Kidney glomerular epithelial cell (primary cell): Measurements from ENCODE around the gene SCGB2B2.
"Not testable (repeated sequence)": the region's sequence is repeated elsewhere in the genome, so short reads cannot be mapped to it uniquely, and the experiment has no call there.

Experiments
- DNase-seq: peaks from one replicate; lab custom pipeline; 2025; lab: John Stamatoyannopoulos, UW

The SCGB2B2 gene, protein sequence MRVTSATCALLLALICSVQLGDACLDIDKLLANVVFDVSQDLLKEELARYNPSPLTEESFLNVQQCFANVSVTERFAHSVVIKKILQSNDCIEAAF

DNA sequence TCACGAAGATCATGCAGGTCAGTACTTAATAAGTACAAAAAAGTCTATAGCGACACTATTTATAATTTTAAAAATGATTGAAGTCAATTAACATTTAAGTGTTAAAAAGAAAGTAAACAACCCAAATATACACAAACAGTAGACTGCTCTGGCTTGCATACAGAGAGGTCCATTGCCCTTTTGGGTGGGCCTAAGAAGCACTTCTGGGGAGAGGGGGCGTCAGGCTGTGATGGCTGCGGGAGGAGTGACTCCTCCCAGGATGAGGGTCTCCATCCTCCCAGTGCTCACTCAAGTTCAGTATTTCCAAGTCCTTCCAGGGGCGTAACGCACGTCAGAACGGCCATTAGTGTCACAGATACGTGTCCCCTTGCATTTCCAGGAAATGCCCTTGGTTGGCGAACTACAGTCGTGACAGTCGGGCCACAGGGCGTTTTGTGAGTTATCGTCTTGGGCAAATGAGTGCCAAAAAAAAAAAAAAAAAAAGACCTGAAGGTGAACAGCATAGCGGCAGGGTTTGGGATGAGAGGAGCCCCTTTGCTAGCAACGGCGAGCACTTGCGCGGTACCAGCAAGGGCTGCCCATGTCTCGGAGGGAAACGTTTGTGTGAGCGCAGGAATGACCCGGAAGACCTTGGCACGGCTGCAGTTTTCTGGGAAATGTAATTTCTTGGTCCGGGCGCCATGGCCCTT lies at the start of gene SCGB2B2:
SCGB2B2 (minus strand) TSS at position 463 of the 689 bp plus-strand sequence. CDS start 82,596 bp downstream, outside the sequence.
- DNase-seq: peak; percentile 88

DNA sequence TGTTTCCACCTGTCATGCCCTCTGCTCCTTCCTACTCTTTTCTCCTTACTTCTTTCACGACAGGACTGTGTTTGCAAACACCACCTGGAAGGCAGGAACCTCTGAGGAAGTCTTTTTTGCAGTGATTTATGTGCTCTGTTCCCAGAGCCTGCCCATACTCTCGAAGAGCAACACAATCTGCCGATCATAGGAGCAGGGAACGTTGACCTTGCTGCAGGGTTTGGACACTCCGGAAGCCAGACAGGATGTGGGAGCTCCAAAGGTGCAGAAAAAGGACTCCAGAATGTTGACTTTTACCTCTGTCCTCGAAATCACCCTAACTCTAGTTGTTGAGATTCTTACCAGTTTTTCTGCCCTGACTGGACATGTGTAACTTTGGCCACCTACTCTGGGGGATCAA lies 48.4 kb upstream of the SCGB2B2 start:
- DNase-seq: no peak

DNA sequence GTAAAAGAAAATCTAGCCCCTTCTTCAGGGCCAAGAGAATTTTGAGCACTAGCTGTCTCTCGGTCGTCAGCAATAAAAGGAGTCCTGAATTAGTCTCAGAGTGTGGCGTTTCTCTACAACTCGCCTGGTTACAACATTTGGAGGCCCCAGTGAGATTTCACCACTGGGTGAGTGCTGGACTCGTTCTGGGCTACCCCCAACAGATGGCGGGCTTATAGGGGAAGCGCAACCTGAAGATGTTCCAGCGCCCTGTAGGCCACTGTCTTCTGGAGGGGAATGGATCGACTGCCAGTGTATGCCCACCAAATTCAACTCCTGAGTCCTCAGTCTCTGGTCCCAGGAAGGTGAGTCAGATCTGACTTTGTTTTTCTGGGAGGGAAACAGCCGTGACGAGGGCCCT lies 45.4 kb upstream of the SCGB2B2 start:
- DNase-seq: no peak

DNA sequence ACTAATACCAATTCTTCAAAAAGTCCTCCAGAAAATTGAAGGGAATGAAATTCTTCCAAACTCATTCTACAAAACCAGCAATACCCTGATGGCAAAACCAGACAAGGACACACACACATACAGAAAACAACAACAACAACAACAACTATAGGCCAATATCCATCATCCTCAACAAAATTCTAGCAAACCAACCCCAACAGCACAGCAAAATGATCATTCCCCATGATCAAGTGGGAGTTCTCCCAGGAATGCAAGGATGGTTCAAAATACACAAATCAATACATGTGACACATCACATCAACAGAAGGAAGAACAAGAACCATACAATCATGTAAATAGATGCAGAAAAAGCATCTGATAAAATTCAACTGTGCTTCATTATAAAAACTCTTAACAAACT lies 38.4 kb upstream of the SCGB2B2 start:
- DNase-seq: no peak

DNA sequence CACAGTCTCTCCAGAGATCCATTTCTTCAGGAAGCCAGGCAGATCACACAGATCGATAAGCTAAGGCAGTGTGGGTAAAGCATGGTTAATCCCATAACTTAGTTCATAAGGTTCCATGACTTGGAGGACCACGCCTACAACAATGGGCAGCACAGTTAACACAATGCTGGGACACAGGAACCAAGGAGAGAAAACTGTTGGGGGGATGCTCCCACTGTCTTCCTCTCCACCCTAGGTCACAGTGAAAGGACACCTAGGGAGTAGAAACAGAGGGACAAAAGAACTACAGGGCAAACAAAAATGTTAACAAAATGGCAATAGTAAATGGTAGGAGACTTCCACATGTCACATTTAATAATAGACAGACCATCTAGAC lies 36.3 kb upstream of the SCGB2B2 start:
- no peak for DNase-seq

DNA sequence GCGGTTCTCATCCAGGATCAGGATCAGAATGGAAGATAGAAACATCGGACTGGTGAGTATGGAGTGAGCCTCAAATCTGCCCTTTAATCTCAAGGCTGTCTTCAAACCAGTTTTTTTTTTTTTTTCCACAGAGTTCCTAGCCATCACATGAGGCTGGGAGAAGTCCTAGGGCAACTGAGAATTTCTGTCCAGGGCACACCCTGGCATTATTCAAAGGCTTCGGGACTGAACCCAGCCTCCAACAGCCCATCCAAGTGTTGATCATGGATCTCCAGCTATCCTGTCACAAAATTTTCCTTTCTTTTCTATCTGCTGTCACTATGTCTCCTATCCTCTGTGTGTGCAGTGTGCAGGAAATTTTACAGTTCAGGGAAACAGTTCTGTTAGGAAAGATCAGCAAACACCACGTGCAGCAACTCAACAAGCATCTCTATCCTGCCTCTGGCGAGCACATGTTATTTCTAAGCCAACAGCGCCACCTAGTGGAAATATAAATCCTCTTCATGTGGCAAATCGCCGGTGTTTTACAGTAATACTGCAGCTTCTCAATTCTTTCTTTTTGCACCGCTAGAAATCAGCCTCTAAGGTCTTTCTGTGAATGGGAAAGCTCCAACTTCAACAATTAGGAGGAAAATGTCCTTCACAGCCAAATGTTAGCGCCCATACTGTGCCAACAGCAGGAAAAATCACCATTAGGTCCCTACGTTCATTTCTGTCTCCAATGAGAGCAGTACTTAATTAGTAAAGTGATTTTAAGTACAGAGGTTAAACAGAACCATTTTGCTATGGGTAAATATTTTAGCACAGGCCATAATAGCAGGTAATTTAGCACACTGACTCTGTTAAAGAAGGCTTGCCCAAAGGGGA lies 35.7 kb upstream of the SCGB2B2 start:
- peak; percentile 77 for DNase-seq

DNA sequence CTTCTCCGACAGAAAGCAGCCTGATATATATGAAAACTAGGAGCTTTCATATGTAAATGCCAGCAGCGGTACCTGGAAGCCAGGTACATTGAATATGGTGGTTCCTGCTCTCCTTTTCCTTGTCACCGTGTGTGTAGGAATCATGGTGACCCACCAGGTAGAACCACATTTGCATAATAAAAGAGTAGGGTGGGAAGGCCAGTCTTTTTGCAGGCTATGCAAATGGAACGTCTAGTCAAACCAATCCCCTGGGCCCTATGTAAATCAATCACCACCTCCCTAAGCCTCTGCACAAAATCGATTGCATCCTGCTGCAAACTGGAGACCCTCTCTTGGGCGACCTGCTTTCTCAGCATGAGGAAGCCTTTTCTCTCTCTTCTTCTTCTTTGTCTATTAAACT lies 34.9 kb upstream of the SCGB2B2 start:
- no peak for DNase-seq

DNA sequence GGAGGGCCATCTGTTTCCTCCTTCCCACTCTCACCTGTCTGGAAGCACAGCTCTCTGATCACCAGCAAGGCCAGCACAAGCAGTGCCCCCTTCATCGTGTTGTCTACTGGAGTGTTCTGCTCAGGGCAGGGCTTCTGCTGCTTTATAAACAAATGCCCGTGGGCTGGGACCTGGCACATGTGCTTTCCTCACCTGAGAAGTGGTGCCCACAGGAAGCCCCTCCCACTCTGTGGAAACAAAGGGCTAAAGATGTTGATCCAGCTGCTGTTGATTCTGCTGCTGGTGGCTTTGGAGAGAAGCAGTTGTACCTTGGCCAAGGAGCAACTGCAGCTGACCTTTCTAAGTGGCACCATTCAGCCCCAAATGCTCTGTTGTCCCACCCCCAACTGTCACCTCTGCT lies 30.7 kb upstream of the SCGB2B2 start:
- DNase-seq: no peak

DNA sequence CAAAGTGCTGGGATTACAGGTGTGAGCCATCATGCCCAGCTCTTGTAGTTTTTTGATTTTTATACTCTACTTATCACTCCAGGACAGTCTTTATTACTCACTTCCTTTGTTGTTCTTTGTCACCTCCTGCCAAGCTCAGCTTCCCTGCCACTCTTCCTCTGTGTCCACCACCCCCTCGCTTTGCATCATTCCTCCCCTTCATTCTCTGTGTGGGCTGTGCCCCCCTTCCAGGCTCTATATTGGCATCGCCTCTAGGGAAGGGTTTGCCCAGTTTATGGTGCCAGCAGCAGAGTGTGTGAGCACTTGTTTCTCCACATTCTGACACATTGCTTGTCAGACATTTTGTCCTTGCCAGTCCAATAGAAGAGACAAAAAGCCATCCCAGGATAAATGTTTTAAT lies 15.6 kb upstream of the SCGB2B2 start:
- no peak for DNase-seq

DNA sequence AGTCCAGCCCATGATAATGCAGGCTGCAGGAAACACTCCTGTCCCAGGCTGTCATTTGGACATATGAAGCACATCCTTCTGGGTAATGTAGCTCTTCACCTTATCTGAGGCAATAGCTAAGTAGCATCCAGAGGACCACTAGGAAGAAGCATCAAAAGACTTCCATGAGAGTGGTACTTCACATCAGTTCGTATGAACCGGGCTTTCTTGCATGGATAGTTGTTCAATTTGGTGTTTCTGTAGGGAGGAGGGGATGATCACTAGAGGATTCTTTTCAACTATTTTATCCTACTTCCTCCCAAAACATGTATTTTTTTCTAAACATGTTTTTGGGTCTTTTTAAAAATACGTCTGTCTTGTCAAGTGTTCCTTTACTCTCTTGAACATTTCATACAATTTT lies 13.4 kb upstream of the SCGB2B2 start:
- DNase-seq: no peak

DNA sequence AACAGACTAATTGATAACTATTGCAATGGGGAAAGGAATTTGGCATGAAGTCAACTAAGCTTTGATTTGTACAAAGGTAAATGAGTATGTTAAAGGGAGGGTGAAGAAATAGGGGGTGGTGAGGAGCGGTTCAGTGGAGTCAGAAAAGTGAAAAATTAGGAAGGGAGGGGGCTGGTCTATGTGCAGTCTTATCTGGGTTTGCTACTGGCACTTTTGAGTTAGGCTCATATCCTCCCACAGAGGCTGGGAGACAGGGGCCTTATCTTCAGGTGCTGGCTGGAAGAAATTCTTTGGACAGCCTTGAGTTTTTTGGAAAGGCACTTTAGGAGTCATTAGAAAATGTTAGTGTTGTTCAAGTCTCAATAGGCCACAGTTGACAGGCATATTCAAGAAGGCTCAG lies 11.6 kb upstream of the SCGB2B2 start:
- no peak for DNase-seq

DNA sequence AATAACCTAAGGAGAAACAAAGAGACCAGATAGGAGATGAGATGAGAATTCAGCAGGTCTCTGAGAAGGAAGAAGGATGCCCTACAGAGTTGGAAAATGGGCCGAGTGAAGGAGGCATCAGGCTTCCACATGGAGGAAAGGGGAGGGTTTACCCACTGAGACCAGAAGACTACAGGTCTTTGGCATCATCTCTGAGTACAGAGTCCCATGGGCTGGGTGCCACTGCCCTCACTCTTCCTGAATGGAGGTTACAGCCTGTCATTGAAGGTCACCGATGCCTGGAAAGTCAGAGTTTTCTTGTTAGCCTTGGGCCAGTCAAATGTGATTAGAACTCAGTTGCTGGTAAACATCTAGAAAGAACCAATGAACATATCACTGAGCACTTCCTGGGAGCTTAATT lies 10.4 kb upstream of the SCGB2B2 start:
- DNase-seq: no peak

DNA sequence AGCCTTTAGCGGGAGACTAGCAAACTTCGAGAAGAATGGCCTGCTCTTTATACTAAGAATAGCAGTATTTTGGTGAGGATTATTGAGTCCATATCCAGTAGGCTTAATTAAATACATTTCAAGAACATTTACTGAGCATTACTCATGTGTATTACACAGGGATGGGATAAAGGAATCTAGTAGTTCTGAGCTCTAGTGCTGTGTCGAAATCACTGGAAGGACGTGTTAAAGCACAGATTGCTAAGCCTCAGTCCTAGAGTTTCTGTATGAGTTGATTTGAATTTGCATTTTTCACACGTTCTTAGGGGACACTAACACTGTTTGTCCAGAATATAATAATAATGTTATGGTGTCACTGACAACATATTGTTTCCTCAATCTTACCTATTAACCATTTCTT lies 9.5 kb upstream of the SCGB2B2 start:
- DNase-seq: no peak

DNA sequence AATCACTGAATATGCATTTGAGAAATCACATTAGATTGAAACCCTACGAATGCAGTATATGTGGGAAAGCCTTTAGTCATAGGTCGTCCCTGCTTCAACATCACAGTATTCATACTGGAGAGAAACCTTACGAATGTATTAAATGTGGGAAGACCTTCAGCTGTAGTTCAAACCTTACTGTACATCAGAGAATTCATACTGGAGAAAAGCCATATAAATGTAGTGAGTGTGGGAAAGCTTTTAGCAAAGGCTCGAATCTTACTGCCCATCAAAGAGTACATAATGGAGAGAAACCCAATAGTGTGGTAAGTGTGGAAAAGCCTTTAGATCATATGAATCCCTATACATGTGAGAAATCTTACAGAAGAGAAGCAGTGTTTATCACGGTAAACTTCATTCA lies 8.3 kb upstream of the SCGB2B2 start:
- DNase-seq: not testable (repeated sequence)

DNA sequence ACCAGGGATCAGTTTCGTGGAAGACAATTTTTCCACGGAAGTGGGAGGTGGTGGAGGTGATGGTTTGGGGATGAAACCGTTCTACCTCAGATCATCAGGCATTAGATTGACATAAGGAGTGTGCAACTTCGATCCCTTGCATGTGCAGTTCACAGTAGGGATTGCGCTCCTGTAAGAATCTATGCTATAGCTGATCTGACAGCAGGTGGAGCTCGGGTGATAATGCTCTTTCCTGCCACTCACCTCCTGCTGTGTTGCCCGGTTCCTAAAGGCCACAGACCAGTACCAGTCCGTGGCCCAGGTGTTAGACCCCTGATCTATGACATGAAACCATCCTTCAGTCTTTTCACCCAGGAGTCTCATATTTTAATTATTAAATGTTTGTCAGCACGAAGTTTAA lies 4.5 kb upstream of the SCGB2B2 start:
- no peak for DNase-seq

DNA sequence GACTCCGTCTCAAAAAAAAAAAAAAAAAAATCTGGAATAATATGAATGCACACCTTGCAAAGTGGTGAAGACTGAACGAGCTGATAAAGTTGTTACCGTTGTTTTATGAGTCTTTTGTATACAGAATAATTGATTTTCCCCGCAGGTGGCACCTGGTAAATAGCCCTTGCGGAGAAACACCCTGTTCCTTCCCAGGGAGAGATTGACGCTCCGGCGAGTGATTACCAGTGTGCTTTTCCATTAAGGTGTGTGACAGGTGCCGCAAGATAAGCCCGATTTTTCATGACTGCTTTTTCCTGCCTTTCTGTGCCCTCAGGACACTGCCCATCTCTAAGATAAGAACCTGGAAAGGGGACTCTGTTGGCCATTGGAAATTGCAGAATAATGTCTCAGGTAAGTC lies 1.5 kb upstream of the SCGB2B2 start:
- DNase-seq: no peak

DNA sequence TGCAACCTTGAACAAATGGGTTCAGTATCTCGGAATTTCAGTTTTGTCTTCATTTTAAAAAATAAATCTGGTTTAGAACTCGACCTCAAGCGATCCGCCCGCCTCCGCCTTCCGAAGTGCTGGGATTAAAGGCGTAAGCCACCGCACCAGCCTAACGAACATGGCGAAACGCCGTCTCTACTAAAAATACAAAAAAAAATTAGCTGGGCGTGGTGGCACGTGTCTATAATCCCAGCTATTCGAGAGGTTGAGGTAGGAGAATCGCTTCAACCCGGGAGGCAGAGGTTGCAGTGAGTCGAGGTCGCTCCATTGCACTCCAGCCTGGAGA lies 1.1 kb upstream of the SCGB2B2 start:
- DNase-seq: no peak

DNA sequence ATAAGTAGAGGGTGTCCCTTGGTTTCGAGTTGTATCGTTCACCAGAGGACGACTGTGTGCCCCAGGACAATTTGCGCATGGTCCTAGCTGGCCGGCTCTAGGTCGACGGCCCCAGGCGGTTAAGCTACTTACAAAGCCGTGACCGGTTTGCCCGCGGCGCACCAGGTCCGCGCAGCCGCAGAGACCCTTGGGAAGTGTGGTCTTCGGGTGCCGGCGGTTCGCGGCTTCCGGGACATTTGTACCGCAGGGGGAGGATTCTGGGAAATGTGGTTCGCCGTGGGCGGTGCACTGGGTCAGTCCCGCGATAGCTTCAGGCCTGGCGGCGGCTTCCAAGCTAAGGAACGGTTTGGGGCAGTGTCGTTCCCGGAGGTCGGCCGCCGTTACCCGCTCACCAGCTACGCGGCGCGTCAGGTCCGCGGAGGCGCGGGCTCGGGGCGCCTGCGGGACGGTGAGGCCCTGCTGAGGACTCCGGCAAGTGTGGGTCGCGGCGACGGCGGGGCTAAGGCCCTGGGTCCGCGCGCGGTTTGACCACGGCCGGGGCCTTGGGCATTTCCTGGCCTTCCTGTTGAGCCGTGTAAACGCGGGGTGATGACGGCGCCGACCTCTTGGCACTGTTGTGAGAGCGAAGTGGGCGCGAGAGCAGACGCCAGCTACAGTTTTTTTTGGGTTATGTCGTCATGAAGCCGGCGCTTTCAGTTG lies 576 bp upstream of the SCGB2B2 start, which contains the start of gene ZNF302:
ZNF302 (plus strand) TSS at position 293 of the 699 bp plus-strand sequence. CDS start 1,127 bp downstream, outside the sequence.
- peak; percentile 92 for DNase-seq

DNA sequence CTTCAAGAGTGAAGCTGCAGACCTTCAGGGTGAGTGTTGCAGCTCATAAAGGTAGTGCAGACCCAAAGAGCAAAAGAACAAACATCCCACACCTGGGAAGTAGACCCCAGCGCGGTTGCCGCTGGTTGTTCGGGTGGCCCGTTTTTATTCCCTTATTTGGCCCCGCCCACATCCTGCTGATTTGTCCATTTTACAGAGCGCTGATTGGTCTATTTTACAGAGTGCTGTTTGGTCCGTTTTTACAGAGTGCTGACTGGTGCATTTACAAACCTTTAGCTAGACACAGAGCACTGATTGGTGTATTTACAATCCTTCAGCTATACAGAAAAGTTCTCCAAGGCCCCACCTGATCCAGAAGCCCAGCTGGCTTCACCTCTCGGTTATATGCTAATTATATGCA lies 1.0 kb downstream of the SCGB2B2 start:
- DNase-seq: no peak

DNA sequence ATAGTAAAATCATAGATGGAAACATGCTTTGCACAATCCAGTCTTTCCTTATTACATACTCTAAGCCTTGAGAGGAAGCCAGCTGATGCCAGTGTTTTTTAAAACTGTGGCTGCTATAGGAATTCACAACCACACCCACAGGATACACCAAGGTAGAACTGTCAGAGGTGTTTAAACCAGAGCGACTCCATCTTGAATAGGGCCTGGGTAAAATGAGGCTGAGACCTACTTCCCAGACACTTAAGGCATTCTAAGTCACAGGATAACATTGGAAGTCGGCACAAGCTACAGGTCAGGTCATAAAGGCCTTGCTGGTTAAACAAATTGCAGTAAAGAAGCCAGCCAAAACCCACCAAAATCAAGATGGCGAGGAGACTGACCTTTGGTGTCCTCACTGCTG lies 1.7 kb downstream of the SCGB2B2 start:
- no peak for DNase-seq

DNA sequence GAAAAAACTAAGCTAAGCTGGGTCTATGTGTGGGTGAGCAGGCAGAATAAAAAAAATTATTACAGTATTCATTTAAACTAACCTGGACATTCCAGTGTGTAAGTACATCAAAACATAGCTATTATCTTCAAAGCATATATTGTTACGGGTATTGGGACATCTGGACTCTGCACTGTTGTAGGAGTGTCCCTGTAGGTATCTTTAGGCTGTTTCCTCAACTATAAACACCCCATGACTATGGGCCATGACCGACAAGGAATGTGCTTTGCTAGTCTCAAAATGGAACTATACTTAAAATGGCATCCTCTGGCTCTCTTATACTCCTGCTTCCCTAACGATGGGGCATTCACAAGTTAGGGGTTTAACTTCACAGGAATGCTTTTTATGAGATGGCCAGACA lies 3.4 kb downstream of the SCGB2B2 start:
- DNase-seq: no peak

DNA sequence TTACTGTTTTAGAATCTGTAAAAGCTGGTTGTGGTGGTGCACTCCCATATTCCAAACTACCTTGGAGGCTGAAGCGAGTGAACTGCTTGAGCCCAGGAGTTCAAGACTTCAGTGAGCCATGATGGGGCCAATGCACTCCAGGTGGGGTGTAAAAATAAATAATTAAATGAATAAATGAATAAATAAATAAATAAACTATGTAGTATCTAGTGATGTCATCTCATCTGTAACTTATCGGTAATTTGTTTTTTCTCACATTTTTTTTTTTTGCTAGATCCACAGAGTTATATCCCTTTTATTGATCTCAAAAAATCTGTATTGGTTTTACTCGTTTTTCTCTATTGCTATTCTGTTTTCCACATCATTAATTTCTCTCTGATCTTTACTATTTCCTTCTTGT lies 5.0 kb downstream of the SCGB2B2 start:
- no peak for DNase-seq

DNA sequence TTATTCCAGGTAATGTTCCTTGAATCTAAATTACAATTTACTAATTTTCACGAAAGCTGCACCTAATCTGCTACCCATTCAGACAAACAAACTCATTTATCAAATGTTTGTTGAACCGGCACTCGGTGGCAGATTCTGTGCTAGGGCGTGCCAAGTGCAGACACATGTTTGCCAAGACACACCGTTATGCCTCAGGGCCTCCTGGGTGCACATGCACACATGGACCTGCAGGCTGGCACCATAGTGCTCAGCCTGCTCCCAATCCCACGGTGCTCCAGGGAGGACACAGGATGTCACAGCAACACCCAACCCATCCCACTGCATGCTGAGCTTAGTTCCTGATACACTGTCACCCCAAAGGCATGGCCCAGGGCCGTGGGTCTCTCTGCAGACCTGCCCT lies 7.7 kb downstream of the SCGB2B2 start:
- DNase-seq: no peak
